NCI-H2196 (cell line): ENCODE measurements around the gene SMIM20.
A peak's percentile ranks its signal among the peaks of the same experiment; 100 is the strongest.

Experiments
- DNase-seq: peaks from one replicate; lab custom pipeline; 2025; ENCODE audit not compliant: unreplicated experiment; lab: John Stamatoyannopoulos, UW

Gene SMIM20

GRCh38 chr4:25953740-25954139, 39.7 kb downstream of the SMIM20 start:
- DNase-seq = peak; percentile 16

GRCh38 chr4:25954293-25954904, 40.4 kb downstream of the SMIM20 start:
- no peak for DNase-seq

- DNase-seq = no peak
Observed at GRCh38 chr4:25955705-25956104, 41.7 kb downstream of the SMIM20 start.

- no peak for DNase-seq
Observed at GRCh38 chr4:25956260-25956659, 42.2 kb downstream of the SMIM20 start.

GRCh38 chr4:25958110-25958509, 44.1 kb downstream of the SMIM20 start:
- DNase-seq = no peak

GRCh38 chr4:25962393-25962792, 48.4 kb downstream of the SMIM20 start:
- DNase-seq = no peak

- DNase-seq = no peak
Observed at GRCh38 chr4:25965629-25966028, 51.6 kb downstream of the SMIM20 start.

- no peak for DNase-seq
Observed at GRCh38 chr4:25966171-25966570, 52.2 kb downstream of the SMIM20 start.

- no peak for DNase-seq
Observed at GRCh38 chr4:25969374-25970155, 55.5 kb downstream of the SMIM20 start.

GRCh38 chr4:25970226-25970675, 56.2 kb downstream of the SMIM20 start:
- no peak for DNase-seq

GRCh38 chr4:25970691-25971432, 56.8 kb downstream of the SMIM20 start:
- no peak for DNase-seq

GRCh38 chr4:25972366-25972765, 58.3 kb downstream of the SMIM20 start:
- no peak for DNase-seq

- DNase-seq = no peak
Observed at GRCh38 chr4:25972984-25973745, 59.1 kb downstream of the SMIM20 start.

GRCh38 chr4:25976780-25977179, 62.8 kb downstream of the SMIM20 start:
- DNase-seq = no peak

GRCh38 chr4:25977397-25978170, 63.6 kb downstream of the SMIM20 start:
- DNase-seq = no peak

- no peak for DNase-seq
Observed at GRCh38 chr4:25978327-25978726, 64.3 kb downstream of the SMIM20 start.
